Measurements from ENCODE around the gene ZNF581.

Gene ZNF581

GRCh38 chr19:55679343-55680257, 36.2 kb downstream of the ZNF581 start:
- DNase-seq (ENCODE audit: low read depth): no peak

GRCh38 chr19:55680339-55681130, 37.1 kb downstream of the ZNF581 start:
- no peak for DNase-seq (ENCODE audit: low read depth)

GRCh38 chr19:55681131-55682092, 38.0 kb downstream of the ZNF581 start:
- no peak for DNase-seq (ENCODE audit: low read depth)

- no peak for DNase-seq (ENCODE audit: low read depth)
Measured at GRCh38 chr19:55683449-55684261, 40.2 kb downstream of the ZNF581 start.

- DNase-seq (ENCODE audit: low read depth): no peak
Measured at GRCh38 chr19:55684946-55685681, 41.7 kb downstream of the ZNF581 start.

- DNase-seq (ENCODE audit: low read depth): no peak
Measured at GRCh38 chr19:55685776-55686175, 42.3 kb downstream of the ZNF581 start.

- no peak for DNase-seq (ENCODE audit: low read depth)
Measured at GRCh38 chr19:55686311-55687050, 43.0 kb downstream of the ZNF581 start.

GRCh38 chr19:55687281-55688201, 44.1 kb downstream of the ZNF581 start:
- DNase-seq (ENCODE audit: low read depth): no peak

GRCh38 chr19:55688422-55689218, 45.2 kb downstream of the ZNF581 start:
- no peak for DNase-seq (ENCODE audit: low read depth)

GRCh38 chr19:55689411-55690108, 46.1 kb downstream of the ZNF581 start:
- no peak for DNase-seq (ENCODE audit: low read depth)

- DNase-seq (ENCODE audit: low read depth): no peak
Measured at GRCh38 chr19:55690109-55690768, 46.8 kb downstream of the ZNF581 start.

GRCh38 chr19:55690769-55691545, 47.5 kb downstream of the ZNF581 start:
- DNase-seq (ENCODE audit: low read depth): no peak

GRCh38 chr19:55691561-55692481, 48.4 kb downstream of the ZNF581 start:
- no peak for DNase-seq (ENCODE audit: low read depth)

- DNase-seq (ENCODE audit: low read depth): no peak
Measured at GRCh38 chr19:55692681-55693081, 49.2 kb downstream of the ZNF581 start.
